ENCODE data around the gene DCAF5.
"Not testable (repeated sequence)": the region's sequence is repeated elsewhere in the genome, so short reads cannot be mapped to it uniquely, and the experiment has no call there.

The DCAF5 gene

GRCh38 chr14:69152902-69153151 lies at the start of gene DCAF5:
TSS of gene DCAF5 (minus strand) at chr14:69153119. CDS start at chr14:69152978, 141 bp downstream.
- DNase-seq (ENCODE audit: low spot score) = no peak

- no peak for DNase-seq (ENCODE audit: low spot score)
Measured at GRCh38 chr14:69199786-69200185, 46.9 kb upstream of the DCAF5 start.

GRCh38 chr14:69193721-69194120 lies 40.8 kb upstream of the DCAF5 start:
- no peak for DNase-seq (ENCODE audit: low spot score)

GRCh38 chr14:69191340-69192111 lies 38.6 kb upstream of the DCAF5 start, which contains the start of gene EXD2:
TSS of gene EXD2 (plus strand) at chr14:69191498. CDS start at chr14:69209471, 17,973 bp downstream.
- DNase-seq (ENCODE audit: low spot score) = peak; percentile 86

GRCh38 chr14:69190191-69190590 lies 37.3 kb upstream of the DCAF5 start:
- no peak for DNase-seq (ENCODE audit: low spot score)

- DNase-seq (ENCODE audit: low spot score) = no peak
Measured at GRCh38 chr14:69183735-69184134, 30.8 kb upstream of the DCAF5 start.

- DNase-seq (ENCODE audit: low spot score) = not testable (repeated sequence)
Measured at GRCh38 chr14:69182580-69182979, 29.7 kb upstream of the DCAF5 start.

- DNase-seq (ENCODE audit: low spot score) = no peak
Measured at GRCh38 chr14:69181491-69181890, 28.6 kb upstream of the DCAF5 start.

GRCh38 chr14:69175130-69175529 lies 22.2 kb upstream of the DCAF5 start:
- DNase-seq (ENCODE audit: low spot score) = no peak

GRCh38 chr14:69171569-69171968 lies 18.6 kb upstream of the DCAF5 start:
- no peak for DNase-seq (ENCODE audit: low spot score)

- DNase-seq (ENCODE audit: low spot score) = no peak
Measured at GRCh38 chr14:69170839-69171238, 17.9 kb upstream of the DCAF5 start.

GRCh38 chr14:69165787-69166186 lies 12.9 kb upstream of the DCAF5 start:
- not testable (repeated sequence) for DNase-seq (ENCODE audit: low spot score)

GRCh38 chr14:69161590-69161989 lies 8.7 kb upstream of the DCAF5 start:
- no peak for DNase-seq (ENCODE audit: low spot score)

GRCh38 chr14:69156224-69156623 lies 3.3 kb upstream of the DCAF5 start:
- DNase-seq (ENCODE audit: low spot score) = no peak

GRCh38 chr14:69154779-69155178 lies 1.9 kb upstream of the DCAF5 start:
- no peak for DNase-seq (ENCODE audit: low spot score)

GRCh38 chr14:69153873-69154270 lies 953 bp upstream of the DCAF5 start:
- no peak for DNase-seq (ENCODE audit: low spot score)

- peak; percentile 93 for DNase-seq (ENCODE audit: low spot score)
Measured at GRCh38 chr14:69153152-69153872, 393 bp upstream of the DCAF5 start.

GRCh38 chr14:69152181-69152901 lies 578 bp downstream of the DCAF5 start:
- peak; percentile 55 for DNase-seq (ENCODE audit: low spot score)

GRCh38 chr14:69151458-69152180 lies 1.3 kb downstream of the DCAF5 start:
- DNase-seq (ENCODE audit: low spot score) = peak; percentile 92

- no peak for DNase-seq (ENCODE audit: low spot score)
Measured at GRCh38 chr14:69149461-69150244, 3.3 kb downstream of the DCAF5 start.

GRCh38 chr14:69142101-69142500 lies 10.8 kb downstream of the DCAF5 start:
- no peak for DNase-seq (ENCODE audit: low spot score)
